ENCODE data around the gene SPATA12.

DNA sequence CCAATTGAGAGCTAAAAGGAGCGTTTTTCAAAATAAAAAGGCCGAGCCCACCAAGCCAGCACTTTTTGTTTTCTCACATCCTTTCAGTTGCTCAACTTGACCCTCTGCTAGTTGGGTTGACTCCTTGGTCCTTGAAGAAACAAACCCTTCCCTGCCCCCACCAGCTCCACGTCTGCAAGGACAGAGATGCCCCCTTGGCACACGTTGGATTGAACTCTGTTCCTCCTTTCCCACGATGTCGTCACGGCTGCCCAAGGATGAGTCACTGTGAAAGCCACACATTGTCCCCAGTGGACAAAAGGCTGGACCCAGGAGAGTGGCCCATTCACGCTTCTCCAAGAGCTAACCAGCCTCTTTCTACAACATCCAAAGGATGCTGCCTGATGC lies 43.0 kb upstream of the SPATA12 start:
- TF ChIP-seq, protein P1, sequence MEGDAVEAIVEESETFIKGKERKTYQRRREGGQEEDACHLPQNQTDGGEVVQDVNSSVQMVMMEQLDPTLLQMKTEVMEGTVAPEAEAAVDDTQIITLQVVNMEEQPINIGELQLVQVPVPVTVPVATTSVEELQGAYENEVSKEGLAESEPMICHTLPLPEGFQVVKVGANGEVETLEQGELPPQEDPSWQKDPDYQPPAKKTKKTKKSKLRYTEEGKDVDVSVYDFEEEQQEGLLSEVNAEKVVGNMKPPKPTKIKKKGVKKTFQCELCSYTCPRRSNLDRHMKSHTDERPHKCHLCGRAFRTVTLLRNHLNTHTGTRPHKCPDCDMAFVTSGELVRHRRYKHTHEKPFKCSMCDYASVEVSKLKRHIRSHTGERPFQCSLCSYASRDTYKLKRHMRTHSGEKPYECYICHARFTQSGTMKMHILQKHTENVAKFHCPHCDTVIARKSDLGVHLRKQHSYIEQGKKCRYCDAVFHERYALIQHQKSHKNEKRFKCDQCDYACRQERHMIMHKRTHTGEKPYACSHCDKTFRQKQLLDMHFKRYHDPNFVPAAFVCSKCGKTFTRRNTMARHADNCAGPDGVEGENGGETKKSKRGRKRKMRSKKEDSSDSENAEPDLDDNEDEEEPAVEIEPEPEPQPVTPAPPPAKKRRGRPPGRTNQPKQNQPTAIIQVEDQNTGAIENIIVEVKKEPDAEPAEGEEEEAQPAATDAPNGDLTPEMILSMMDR (conservative IDR thresholded peaks at IDR 0.05; ENCODE audit: low read depth, low read length) = no peak
- TF ChIP-seq EZH2 (IDR thresholded peaks at IDR 0.05; ENCODE audit: borderline replicate concordance, low read depth, low read length, poor library complexity, severe bottlenecking) = no peak
